HFFc6 (cell line): ENCODE data around the gene MRPS6. TPM values are rescaled to one million over a fixed set of nuclear protein-coding genes. Genes with fewer than 3 reads are reported as not detected.

ENCODE experiments used
- DNase-seq: peaks from one replicate; pipeline ENCODE4 v3.0.0-alpha.2; 2018
- H3K27ac Mint-ChIP-seq: 2 replicates; pipeline ENCODE4 v1.8.0; 2020; ENCODE audit warnings: mild to moderate bottlenecking, mixed read lengths
- H3K27me3 Mint-ChIP-seq: 2 replicates; pipeline ENCODE4 v1.8.0; 2021; ENCODE audit warnings: mild to moderate bottlenecking, moderate library complexity, mixed read lengths; ENCODE audit not compliant: insufficient read depth
- H3K36me3 Mint-ChIP-seq: 2 replicates; pipeline ENCODE4 v1.8.0; 2021; ENCODE audit warnings: low read depth, mixed read lengths
- H3K4me1 Mint-ChIP-seq: 2 replicates; pipeline ENCODE4 v1.8.0; 2020; ENCODE audit warnings: low read depth, mixed read lengths
- H3K4me3 Mint-ChIP-seq: 2 replicates; pipeline ENCODE4 v1.8.0; 2020; ENCODE audit warnings: mild to moderate bottlenecking, moderate library complexity, mixed read lengths
- H3K9me3 Mint-ChIP-seq: 2 replicates; pipeline ENCODE4 v1.8.0; 2020; ENCODE audit warnings: mild to moderate bottlenecking, mixed read lengths
- CTCF ChIP-seq: fragments of 200-600 bp; sonication (generic); IDR thresholded peaks from 2 replicates; pipeline ENCODE4 v1.5.0; 2021; ENCODE audit warnings: antibody characterized with exemption, mild to moderate bottlenecking
- total RNA-seq, 6 experiments: library from RNA; stranded (reverse); fragmentation: NEBNext Ultra II Directional; extraction: Animal tissue kit (Norgen Biotek cat#: 25700); gene quantifications; 2 replicates in 1 of 6; 3 replicates in 5 of 6; pipeline ENCODE4 v1.2.3, GENCODE V29; 2021

The MRPS6 gene
- total RNA-seq, 6 experiments from 2014 or later = 57.1 to 89.6 (median 62.8) TPM

- Mint-ChIP-seq H3K27ac (no peak overlapping the region), H3K4me3 (no peak overlapping the region), H3K4me1 (peaks cover 56% of the 10 kb centered on the region), H3K9me3 (no peaks in the 10 kb centered on the region), H3K36me3 (peaks cover 51% of the 10 kb centered on the region), H3K27me3 (no peaks in the 10 kb centered on the region; the same call in 1 of the 2 replicates)
- DNase-seq = no peak
- TF ChIP-seq CTCF = no peak
Measured at GRCh38 chr21:34083357-34083756, 10.0 kb downstream of the MRPS6 start.

- H3K27ac Mint-ChIP-seq = no peak overlapping the region
- no peak for DNase-seq
- H3K4me1 Mint-ChIP-seq = peaks cover 38% of the 10 kb centered on the region
- no peak overlapping the region for H3K4me3 Mint-ChIP-seq
- no peak for TF ChIP-seq CTCF
- no peaks in the 10 kb centered on the region for H3K9me3 Mint-ChIP-seq
- peaks cover 37% of the 10 kb centered on the region for H3K36me3 Mint-ChIP-seq
- H3K27me3 Mint-ChIP-seq = no peaks in the 10 kb centered on the region
Measured at GRCh38 chr21:34085129-34085528, 11.8 kb downstream of the MRPS6 start.

GRCh38 chr21:34086887-34087306, 13.5 kb downstream of the MRPS6 start:
- DNase-seq = no peak
- H3K27me3 Mint-ChIP-seq = no peaks in the 10 kb centered on the region
- no peak overlapping the region for H3K27ac Mint-ChIP-seq
- H3K4me3 Mint-ChIP-seq = no peak overlapping the region
- no peaks in the 10 kb centered on the region for H3K9me3 Mint-ChIP-seq
- no peak for TF ChIP-seq CTCF
- H3K36me3 Mint-ChIP-seq = peaks cover 23% of the 10 kb centered on the region
- peaks cover 29% of the 10 kb centered on the region for H3K4me1 Mint-ChIP-seq

GRCh38 chr21:34088752-34089151, 15.4 kb downstream of the MRPS6 start:
- no peaks in the 10 kb centered on the region for H3K9me3 Mint-ChIP-seq
- no peaks in the 10 kb centered on the region for H3K27me3 Mint-ChIP-seq
- H3K27ac Mint-ChIP-seq = no peak overlapping the region
- TF ChIP-seq CTCF = no peak
- no peak overlapping the region for H3K4me3 Mint-ChIP-seq
- H3K4me1 Mint-ChIP-seq = peaks cover 19% of the 10 kb centered on the region
- no peak for DNase-seq
- H3K36me3 Mint-ChIP-seq = peaks cover 6% of the 10 kb centered on the region

GRCh38 chr21:34091032-34091431, 17.7 kb downstream of the MRPS6 start:
- DNase-seq = no peak
- Mint-ChIP-seq H3K27ac (no peak overlapping the region), H3K27me3 (no peaks in the 10 kb centered on the region), H3K4me3 (no peak overlapping the region), H3K9me3 (no peaks in the 10 kb centered on the region), H3K4me1 (peaks cover 12% of the 10 kb centered on the region), H3K36me3 (peaks cover 11% of the 10 kb centered on the region)
- TF ChIP-seq CTCF = no peak

GRCh38 chr21:34091607-34092006, 18.2 kb downstream of the MRPS6 start:
- Mint-ChIP-seq H3K4me1 (peaks cover 12% of the 10 kb centered on the region), H3K36me3 (peaks cover 13% of the 10 kb centered on the region), H3K27ac (no peak overlapping the region), H3K27me3 (no peaks in the 10 kb centered on the region), H3K4me3 (no peak overlapping the region), H3K9me3 (no peaks in the 10 kb centered on the region)
- TF ChIP-seq CTCF = peak; percentile 74
- DNase-seq = no peak
